HCT116 (cell line): ENCODE data around the gene AMT.

Experiments used
- ELF1 ChIP-seq: IDR thresholded peaks from 2 replicates; pipeline ENCODE4 v1.6.1; 2012; ENCODE audit warnings: low read depth, borderline replicate concordance
- EZH2phosphoT487 ChIP-seq: fragments of 200-600 bp; IDR thresholded peaks from 2 replicates; pipeline ENCODE4 v1.6.1; 2018; ENCODE audit warnings: antibody characterized with exemption, borderline replicate concordance
- JUND ChIP-seq: IDR thresholded peaks from 2 replicates; pipeline ENCODE4 v1.6.1; 2012
- POLR2A ChIP-seq: IDR thresholded peaks from 2 replicates; pipeline ENCODE4 v1.7.0; 2011; ENCODE audit warnings: borderline replicate concordance; ENCODE audit not compliant: insufficient read depth, insufficient read length; ENCODE audit errors: extremely low read depth
- POLR2AphosphoS5 ChIP-seq: IDR thresholded peaks from 2 replicates; pipeline ENCODE4 v1.6.1; 2011; ENCODE audit warnings: mild to moderate bottlenecking, low read depth, low read length, moderate library complexity
- SP1 ChIP-seq: IDR thresholded peaks from 2 replicates; pipeline ENCODE4 v1.6.1; 2012; ENCODE audit warnings: low read depth
- SRF ChIP-seq: IDR thresholded peaks from 2 replicates; pipeline ENCODE4 v1.6.1; 2012; ENCODE audit warnings: low read depth
- TCF7L2 ChIP-seq: IDR thresholded peaks from 2 replicates; pipeline ENCODE4 v1.7.0; 2011; ENCODE audit warnings: borderline replicate concordance, inconsistent platforms; ENCODE audit not compliant: insufficient read depth, insufficient read length; ENCODE audit errors: extremely low read depth
- ZFX ChIP-seq: fragments of 450-650 bp; IDR thresholded peaks from 2 replicates; pipeline ENCODE4 v1.6.1; 2017
- ZNF274 ChIP-seq: fragments of 200-500 bp; sonication (Bioruptor generic); IDR thresholded peaks from 2 replicates; pipeline ENCODE4 v1.6.1; 2014; ENCODE audit warnings: mild to moderate bottlenecking, low read depth, low read length, inconsistent platforms
- TF ChIP-seq, protein P1 (sequence below), 3 experiments: fragments of 200-600 bp in 1 of 3; sonication (generic) in 1 of 3; IDR thresholded peaks in 2 of 3; conservative IDR thresholded peaks in 1 of 3; 2 replicates each; pipeline ENCODE4 v1.5.1; 2012 to 2017; ENCODE audit warnings: low read depth in 2 of 3, low read length in 2 of 3, antibody characterized with exemption in 1 of 3, borderline replicate concordance in 1 of 3, control low read depth in 1 of 3, mild to moderate bottlenecking in 1 of 3, mixed read lengths in 1 of 3, mixed run types in 1 of 3, moderate library complexity in 1 of 3; ENCODE audit not compliant: insufficient read depth in 1 of 3
- TF ChIP-seq, protein P2 (sequence below): IDR thresholded peaks from 2 replicates; pipeline ENCODE4 v1.6.1; 2011; ENCODE audit warnings: mild to moderate bottlenecking, low read length, moderate library complexity; ENCODE audit not compliant: insufficient replicate concordance; ENCODE audit errors: extremely low read depth
- TF ChIP-seq, protein P3 (sequence below): IDR thresholded peaks from 2 replicates; pipeline ENCODE4 v1.6.1; 2012
- TF ChIP-seq, protein P4 (sequence below): IDR thresholded peaks from 2 replicates; pipeline ENCODE4 v1.6.1; 2012; ENCODE audit warnings: low read depth

DNA sequence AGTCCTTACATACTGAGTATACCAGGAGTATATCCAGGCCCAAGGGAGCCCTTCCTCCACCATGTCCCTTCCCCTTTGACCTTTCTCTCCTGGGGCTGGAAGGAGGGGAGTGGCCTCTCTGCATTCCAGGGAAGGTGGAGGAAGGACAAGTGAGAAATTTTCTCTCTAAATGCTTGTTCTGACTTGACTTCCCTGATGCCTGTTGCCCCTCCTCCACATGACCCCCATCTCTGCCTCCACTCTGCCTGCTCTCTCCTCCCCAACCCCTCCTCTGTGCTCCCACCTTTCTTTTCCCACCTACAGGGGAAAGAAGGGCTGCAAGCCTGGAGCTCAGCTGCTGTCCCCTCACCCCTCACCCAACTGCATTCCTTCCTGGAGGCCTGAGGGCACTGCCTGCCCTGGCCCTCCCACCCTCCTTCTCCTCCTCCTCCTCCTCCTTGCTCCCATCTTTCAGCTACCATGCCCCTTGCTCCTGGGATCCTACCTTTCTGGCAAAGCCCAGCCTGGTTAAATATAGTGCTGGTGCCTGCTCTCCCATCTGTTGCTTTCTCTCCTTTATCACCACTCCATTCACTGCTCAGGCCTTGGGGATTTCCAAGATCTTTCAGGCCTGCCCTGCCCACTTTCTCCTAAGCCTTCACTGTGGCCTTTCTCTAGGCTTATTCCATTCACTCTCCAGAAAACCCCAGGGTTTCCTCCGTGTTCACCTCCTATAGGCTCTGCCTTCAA, 39.3 kb upstream of the AMT start:
- TF ChIP-seq, protein P1, sequence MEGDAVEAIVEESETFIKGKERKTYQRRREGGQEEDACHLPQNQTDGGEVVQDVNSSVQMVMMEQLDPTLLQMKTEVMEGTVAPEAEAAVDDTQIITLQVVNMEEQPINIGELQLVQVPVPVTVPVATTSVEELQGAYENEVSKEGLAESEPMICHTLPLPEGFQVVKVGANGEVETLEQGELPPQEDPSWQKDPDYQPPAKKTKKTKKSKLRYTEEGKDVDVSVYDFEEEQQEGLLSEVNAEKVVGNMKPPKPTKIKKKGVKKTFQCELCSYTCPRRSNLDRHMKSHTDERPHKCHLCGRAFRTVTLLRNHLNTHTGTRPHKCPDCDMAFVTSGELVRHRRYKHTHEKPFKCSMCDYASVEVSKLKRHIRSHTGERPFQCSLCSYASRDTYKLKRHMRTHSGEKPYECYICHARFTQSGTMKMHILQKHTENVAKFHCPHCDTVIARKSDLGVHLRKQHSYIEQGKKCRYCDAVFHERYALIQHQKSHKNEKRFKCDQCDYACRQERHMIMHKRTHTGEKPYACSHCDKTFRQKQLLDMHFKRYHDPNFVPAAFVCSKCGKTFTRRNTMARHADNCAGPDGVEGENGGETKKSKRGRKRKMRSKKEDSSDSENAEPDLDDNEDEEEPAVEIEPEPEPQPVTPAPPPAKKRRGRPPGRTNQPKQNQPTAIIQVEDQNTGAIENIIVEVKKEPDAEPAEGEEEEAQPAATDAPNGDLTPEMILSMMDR (IDR thresholded peaks at IDR 0.05 in 2 of 3, conservative IDR thresholded peaks at IDR 0.05 in 1 of 3; ENCODE audit: borderline replicate concordance in 1 of 3, insufficient read depth in 1 of 3, low read depth in 2 of 3, low read length in 2 of 3): no peak
- TF ChIP-seq JUND: no peak
- TF ChIP-seq, protein P2, sequence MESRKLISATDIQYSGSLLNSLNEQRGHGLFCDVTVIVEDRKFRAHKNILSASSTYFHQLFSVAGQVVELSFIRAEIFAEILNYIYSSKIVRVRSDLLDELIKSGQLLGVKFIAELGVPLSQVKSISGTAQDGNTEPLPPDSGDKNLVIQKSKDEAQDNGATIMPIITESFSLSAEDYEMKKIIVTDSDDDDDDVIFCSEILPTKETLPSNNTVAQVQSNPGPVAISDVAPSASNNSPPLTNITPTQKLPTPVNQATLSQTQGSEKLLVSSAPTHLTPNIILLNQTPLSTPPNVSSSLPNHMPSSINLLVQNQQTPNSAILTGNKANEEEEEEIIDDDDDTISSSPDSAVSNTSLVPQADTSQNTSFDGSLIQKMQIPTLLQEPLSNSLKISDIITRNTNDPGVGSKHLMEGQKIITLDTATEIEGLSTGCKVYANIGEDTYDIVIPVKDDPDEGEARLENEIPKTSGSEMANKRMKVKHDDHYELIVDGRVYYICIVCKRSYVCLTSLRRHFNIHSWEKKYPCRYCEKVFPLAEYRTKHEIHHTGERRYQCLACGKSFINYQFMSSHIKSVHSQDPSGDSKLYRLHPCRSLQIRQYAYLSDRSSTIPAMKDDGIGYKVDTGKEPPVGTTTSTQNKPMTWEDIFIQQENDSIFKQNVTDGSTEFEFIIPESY: no peak
- TF ChIP-seq, protein P3, sequence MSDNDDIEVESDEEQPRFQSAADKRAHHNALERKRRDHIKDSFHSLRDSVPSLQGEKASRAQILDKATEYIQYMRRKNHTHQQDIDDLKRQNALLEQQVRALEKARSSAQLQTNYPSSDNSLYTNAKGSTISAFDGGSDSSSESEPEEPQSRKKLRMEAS: no peak
- TF ChIP-seq, protein P4, sequence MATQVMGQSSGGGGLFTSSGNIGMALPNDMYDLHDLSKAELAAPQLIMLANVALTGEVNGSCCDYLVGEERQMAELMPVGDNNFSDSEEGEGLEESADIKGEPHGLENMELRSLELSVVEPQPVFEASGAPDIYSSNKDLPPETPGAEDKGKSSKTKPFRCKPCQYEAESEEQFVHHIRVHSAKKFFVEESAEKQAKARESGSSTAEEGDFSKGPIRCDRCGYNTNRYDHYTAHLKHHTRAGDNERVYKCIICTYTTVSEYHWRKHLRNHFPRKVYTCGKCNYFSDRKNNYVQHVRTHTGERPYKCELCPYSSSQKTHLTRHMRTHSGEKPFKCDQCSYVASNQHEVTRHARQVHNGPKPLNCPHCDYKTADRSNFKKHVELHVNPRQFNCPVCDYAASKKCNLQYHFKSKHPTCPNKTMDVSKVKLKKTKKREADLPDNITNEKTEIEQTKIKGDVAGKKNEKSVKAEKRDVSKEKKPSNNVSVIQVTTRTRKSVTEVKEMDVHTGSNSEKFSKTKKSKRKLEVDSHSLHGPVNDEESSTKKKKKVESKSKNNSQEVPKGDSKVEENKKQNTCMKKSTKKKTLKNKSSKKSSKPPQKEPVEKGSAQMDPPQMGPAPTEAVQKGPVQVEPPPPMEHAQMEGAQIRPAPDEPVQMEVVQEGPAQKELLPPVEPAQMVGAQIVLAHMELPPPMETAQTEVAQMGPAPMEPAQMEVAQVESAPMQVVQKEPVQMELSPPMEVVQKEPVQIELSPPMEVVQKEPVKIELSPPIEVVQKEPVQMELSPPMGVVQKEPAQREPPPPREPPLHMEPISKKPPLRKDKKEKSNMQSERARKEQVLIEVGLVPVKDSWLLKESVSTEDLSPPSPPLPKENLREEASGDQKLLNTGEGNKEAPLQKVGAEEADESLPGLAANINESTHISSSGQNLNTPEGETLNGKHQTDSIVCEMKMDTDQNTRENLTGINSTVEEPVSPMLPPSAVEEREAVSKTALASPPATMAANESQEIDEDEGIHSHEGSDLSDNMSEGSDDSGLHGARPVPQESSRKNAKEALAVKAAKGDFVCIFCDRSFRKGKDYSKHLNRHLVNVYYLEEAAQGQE: no peak
- no peak for TF ChIP-seq SRF
- TF ChIP-seq ZFX: no peak
- TF ChIP-seq ZNF274: no peak
- TF ChIP-seq TCF7L2: no peak
- no peak for TF ChIP-seq POLR2AphosphoS5
- no peak for TF ChIP-seq POLR2A
- no peak for TF ChIP-seq SP1
- no peak for TF ChIP-seq EZH2phosphoT487
- no peak for TF ChIP-seq ELF1
